HG02610 (cell line): ENCODE data around the gene RAB28.

Experiments used
- ATAC-seq: cut with Tn5 transposase; IDR thresholded peaks from one replicate; pipeline ENCODE4 v1.9.1; 2021; ENCODE audit warnings: mild to moderate bottlenecking, moderate library complexity; ENCODE audit not compliant: unreplicated experiment

RAB28 gene

DNA sequence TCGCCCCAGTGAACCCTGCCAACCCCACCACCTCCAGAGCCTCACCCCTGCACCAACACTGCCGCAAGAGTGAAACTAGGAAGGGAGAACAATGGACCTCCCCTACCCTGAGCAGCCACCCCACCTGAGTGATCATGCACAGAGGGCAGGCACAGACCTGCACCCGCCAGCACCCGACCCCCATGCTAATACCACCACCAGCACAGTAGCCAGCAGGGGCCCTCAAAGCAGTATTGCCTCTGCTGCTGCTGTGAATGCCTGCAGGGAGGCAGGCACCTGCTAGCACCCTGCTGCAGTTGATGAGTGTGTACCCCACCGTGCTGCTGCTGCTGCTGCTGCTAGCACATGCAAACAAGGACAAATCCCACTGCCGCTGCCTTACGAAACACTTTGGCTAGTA lies 100.1 kb downstream of the RAB28 start:
- no peak for ATAC-seq

- ATAC-seq: peak; percentile 63
These were observed 105.0 kb downstream of the RAB28 start for GRCh38 chr4:13378973-13379759.

- ATAC-seq: no peak
These were observed 113.1 kb downstream of the RAB28 start for GRCh38 chr4:13371048-13371447.

DNA sequence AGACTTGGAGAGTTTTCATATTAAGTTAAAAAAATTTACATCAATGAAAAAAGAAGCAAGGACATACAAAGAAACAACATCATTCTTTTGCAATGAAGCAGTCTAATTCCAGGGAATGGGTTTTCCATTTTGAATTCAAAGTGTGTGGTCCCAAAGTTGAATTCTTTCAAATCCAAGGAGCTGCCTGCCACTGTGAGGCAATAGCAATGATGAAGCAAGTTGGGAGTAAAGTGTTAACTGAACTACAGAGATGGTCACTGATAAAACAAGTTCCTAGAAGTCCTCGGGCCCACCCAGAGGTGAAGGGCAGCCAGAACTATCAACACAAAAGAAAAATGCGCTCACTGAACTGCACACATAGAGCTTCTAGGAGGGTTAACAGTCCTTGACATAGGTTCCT lies 115.9 kb downstream of the RAB28 start:
- ATAC-seq: no peak

DNA sequence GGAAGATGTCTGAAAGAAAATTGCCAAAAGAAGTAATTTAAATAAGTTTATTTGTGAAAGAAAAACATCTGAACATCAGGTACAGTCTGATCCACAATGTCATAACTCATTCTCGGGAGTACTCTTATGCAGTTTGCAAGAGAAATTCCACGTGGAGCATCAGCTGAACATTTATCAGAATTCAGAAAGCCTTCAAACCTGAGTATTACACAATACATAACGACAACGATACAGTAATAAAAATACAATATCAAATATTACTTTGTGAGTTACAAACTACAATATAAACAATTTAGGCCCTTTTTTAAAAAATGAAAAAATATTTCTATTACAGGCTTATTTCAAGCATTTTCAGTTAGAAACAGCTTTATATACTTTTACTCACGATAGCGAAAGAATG lies 116.4 kb downstream of the RAB28 start:
- no peak for ATAC-seq

DNA sequence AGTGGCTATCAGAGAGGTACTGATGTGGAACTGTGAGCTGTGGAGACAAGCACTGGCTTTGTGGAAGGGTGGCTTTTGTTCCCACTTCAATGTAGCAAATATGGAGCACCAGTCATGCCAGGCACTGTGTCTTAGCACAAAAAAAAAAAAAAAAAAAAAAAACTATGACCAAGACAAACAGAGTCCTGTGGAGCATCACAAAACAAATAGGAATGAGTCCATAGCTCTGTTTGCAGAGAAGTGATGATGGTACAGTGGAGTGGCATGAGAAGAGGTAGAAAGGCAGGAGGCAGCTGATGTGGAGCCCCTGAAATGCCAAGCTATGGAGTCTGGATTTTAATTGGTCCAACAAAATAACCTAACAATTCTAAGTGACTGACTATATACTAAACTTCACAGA lies 116.9 kb downstream of the RAB28 start:
- ATAC-seq: no peak

DNA sequence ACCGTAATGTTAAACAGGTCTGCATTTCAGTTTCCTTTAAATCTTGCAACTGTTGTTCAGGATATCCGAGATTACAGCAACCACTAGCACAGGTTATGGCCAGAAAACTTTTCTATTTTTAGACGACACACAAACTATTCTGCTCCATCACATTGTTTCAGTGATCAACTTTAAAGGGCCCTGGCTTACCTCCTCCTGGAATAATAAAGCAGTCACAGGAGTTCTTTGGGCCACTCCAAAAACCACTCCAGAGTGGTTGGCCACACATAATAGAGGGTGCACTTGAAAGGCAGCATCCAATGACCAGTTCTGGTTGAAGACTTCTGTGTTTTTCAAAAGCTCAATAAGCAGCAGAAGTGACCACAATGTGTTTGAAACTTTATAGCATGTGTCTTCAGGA lies 118.9 kb downstream of the RAB28 start:
- no peak for ATAC-seq

GRCh38 chr4:13364653-13365052 lies 119.5 kb downstream of the RAB28 start:
- no peak for ATAC-seq

- ATAC-seq: no peak
These were observed 120.0 kb downstream of the RAB28 start for GRCh38 chr4:13364172-13364571.

DNA sequence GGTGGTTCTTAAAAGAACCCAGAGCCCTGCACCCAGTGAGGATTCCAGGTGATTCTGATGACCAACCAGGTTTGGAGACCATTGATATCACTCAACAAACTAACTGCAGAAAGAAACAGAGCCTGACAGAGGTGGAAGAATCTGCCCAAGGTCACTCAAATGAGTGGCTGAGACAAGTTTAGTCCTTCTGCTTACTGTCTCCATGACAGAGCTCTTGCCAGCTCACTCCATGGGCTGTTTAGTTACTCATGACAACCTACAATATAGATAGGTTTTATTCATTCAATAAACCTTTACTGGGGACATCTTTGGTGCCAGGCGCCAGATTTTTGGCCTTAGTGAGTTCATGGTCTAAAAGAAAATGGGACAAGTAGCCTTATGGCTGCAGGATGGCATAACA lies 124.3 kb downstream of the RAB28 start:
- no peak for ATAC-seq

DNA sequence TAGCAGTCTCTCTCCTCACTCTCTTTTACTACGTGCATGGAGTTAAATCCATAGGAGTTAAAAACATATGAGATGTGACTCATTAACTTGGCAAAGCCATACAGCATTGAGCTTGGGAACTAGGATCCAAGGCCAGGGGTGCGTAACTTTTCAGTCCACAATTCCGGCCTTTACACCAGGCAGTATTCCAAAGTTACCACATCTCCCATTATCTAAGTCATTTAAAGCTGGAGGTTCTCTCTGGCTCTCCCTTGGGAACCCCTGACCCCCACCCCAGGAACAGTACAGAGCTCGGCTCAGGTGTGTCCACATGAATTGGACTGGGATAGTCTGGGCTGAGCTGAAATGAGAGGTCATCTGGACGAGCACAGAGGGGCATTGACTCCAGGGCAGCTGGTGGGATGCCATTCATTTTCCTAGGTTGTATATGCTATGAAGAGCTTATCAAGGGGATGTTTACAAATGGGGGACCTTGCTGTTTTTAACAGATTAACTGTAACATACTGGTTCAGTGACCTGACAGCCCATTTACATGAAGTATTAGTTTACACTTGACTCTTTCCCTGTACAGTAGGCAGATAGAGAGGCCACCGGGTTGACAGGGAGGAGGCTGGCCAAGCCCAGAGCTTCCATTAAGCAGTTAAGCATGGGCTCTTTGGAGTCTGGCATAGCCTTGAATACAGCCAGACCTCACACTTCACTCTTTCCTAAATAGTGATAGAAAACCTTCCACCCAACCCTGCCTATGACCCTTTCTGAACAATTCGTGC lies 128.8 kb downstream of the RAB28 start:
- ATAC-seq: no peak

DNA sequence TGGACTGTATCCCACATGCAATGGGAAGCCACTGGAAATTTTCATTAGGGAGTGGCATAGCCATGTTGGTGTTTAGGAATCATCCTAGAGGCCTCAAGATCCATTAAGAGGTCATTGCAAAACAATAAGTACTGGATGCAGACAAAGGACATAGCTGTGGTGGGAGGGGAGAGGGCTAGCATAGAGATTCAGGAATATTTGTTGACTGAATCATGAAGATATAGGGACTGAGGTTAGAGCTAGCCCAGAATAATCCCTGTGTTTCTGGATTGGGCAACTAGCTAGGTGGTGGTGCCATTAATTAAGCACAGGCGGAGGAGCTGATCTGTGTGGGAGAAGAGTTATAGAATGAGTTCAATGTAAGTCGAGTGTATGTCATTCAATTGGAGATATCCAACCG lies 135.0 kb downstream of the RAB28 start:
- ATAC-seq: no peak

GRCh38 chr4:13348216-13348615 lies 135.9 kb downstream of the RAB28 start:
- ATAC-seq: no peak

GRCh38 chr4:13347517-13348125 lies 136.5 kb downstream of the RAB28 start:
- ATAC-seq: no peak

- no peak for ATAC-seq
These were observed 139.9 kb downstream of the RAB28 start for GRCh38 chr4:13344216-13344615.

GRCh38 chr4:13340672-13341071 lies 143.5 kb downstream of the RAB28 start:
- ATAC-seq: no peak

- no peak for ATAC-seq
These were observed 152.3 kb downstream of the RAB28 start for GRCh38 chr4:13331827-13332226.

- no peak for ATAC-seq
These were observed 154.2 kb downstream of the RAB28 start for GRCh38 chr4:13329963-13330362.

GRCh38 chr4:13329340-13329850 lies 154.7 kb downstream of the RAB28 start:
- ATAC-seq: no peak

DNA sequence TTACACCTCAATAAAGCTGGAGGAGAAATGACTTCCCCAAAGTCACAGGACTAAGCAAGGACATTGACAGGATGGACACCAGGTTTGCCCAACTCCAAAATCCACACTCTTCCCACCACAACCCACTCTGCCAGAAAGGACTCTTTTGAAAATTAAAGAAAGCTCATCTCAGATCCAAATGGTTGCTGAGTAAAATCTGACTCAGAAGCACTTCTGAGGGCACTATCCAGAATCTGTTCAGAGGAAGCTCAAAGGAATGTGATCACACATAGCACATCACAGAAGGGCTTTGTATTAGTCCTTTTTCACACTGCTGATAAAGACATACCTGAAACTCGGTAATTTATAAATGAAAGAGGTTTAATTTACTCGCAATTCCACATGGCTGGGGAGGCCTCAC lies 155.5 kb downstream of the RAB28 start:
- ATAC-seq: no peak

DNA sequence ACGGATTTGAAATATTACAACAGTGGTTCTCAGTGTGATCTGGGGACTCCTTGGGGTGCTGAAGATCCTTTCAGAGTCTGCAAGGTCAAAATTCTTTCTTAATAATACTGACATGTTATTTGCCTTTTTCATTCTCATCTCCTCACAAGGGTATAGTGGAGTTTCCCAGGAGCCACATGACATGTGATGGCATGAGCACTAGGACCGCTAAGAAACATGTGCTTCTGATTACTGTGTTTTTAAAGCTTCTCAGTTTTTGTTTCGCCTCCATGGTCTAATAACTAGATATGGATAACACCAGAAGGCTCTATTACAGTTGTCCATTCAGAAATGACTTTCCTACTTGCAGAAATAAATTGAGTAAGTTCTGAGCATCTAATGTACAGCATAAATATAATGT lies 156.1 kb downstream of the RAB28 start:
- no peak for ATAC-seq

DNA sequence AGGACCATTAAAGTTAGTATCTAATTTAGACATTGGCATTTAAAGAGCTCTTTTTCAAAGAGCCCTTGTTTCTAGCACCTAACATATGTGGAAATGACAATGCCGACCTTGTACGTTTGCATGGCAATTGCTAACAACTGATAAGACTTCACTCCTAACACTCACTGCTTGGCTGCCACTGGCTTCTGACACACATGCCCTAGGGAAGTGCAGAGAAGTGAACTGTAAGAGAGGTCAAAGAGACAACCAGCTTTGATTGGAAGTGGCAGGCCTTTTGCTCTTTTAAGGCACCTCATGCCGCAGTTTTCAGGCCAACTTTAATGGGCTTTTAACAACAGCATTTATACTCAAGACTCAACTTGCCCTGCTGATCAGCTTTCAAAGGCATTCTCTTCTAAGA lies 158.4 kb downstream of the RAB28 start:
- no peak for ATAC-seq
